Activated T-cell treated with anti-CD3 and anti-CD28 coated beads, Interleukin-2, amount 50 U/mL, for 1 hour (primary cell): Measurements from ENCODE around the gene RAP1A.
"Not testable (repeated sequence)": the region's sequence is repeated elsewhere in the genome, so short reads cannot be mapped to it uniquely, and the experiment has no call there.

Experiments used
- DNase-seq: peaks from one replicate; pipeline ENCODE4 v3.0.0-alpha.2; 2020

Gene RAP1A

GRCh38 chr1:111631502-111631901 is 11.9 kb downstream of the RAP1A start:
- no peak for DNase-seq

- not testable (repeated sequence) for DNase-seq
Observed at GRCh38 chr1:111632771-111633170, 13.2 kb downstream of the RAP1A start.

- DNase-seq, result no peak
Observed at GRCh38 chr1:111633736-111634247, 14.2 kb downstream of the RAP1A start.

- DNase-seq, result no peak
Observed at GRCh38 chr1:111635324-111636009, 15.9 kb downstream of the RAP1A start.

- no peak for DNase-seq
Observed at GRCh38 chr1:111638320-111638719, 18.7 kb downstream of the RAP1A start.

GRCh38 chr1:111639602-111640198 is 20.1 kb downstream of the RAP1A start:
- no peak for DNase-seq

- DNase-seq, result no peak
Observed at GRCh38 chr1:111643097-111643496, 23.5 kb downstream of the RAP1A start.

GRCh38 chr1:111643696-111644095 is 24.1 kb downstream of the RAP1A start:
- no peak for DNase-seq

GRCh38 chr1:111644506-111644905 is 24.9 kb downstream of the RAP1A start:
- DNase-seq, result no peak

- no peak for DNase-seq
Observed at GRCh38 chr1:111647736-111648135, 28.1 kb downstream of the RAP1A start.

GRCh38 chr1:111648806-111649205 is 29.2 kb downstream of the RAP1A start:
- DNase-seq, result no peak

- DNase-seq, result no peak
Observed at GRCh38 chr1:111649227-111649626, 29.6 kb downstream of the RAP1A start.

- DNase-seq, result no peak
Observed at GRCh38 chr1:111649648-111650047, 30.1 kb downstream of the RAP1A start.

GRCh38 chr1:111653709-111654108 is 34.1 kb downstream of the RAP1A start:
- no peak for DNase-seq

GRCh38 chr1:111654839-111655238 is 35.2 kb downstream of the RAP1A start:
- DNase-seq, result no peak

- no peak for DNase-seq
Observed at GRCh38 chr1:111656086-111657017, 36.8 kb downstream of the RAP1A start.

GRCh38 chr1:111658622-111659021 is 39.0 kb downstream of the RAP1A start:
- no peak for DNase-seq

- no peak for DNase-seq
Observed at GRCh38 chr1:111660204-111661150, 40.9 kb downstream of the RAP1A start.

- no peak for DNase-seq
Observed at GRCh38 chr1:111664652-111665051, 45.1 kb downstream of the RAP1A start.

- no peak for DNase-seq
Observed at GRCh38 chr1:111665497-111665896, 45.9 kb downstream of the RAP1A start.

- DNase-seq, result no peak
Observed at GRCh38 chr1:111666828-111667227, 47.2 kb downstream of the RAP1A start.

GRCh38 chr1:111669268-111669667 is 49.7 kb downstream of the RAP1A start:
- DNase-seq, result no peak
